Mammary epithelial cell (primary cell): ENCODE measurements around the gene MYO5A.

ENCODE experiments used
- CTCF ChIP-seq, 2 donors: IDR thresholded peaks in 1 of 2; conservative IDR thresholded peaks in 1 of 2; 2 replicates each; pipeline ENCODE4 v1.5.1; 2011 to 2012; ENCODE audit warnings: inconsistent platforms in 2 of 2, low read length in 2 of 2, mild to moderate bottlenecking in 2 of 2, control low read depth in 1 of 2, low read depth in 1 of 2; ENCODE audit not compliant: insufficient read depth in 1 of 2; ENCODE audit errors: extremely low read depth in 1 of 2
- EZH2 ChIP-seq: IDR thresholded peaks from 2 replicates; pipeline ENCODE4 v1.6.1; 2012; ENCODE audit warnings: low read length, inconsistent platforms, borderline replicate concordance

GRCh38 chr15:52361975-52362494, 166.6 kb downstream of the MYO5A start:
- no peak for TF ChIP-seq CTCF (conservative IDR thresholded peaks at IDR 0.05 in 1 of 2, IDR thresholded peaks at IDR 0.05 in 1 of 2; ENCODE audit: extremely low read depth in 1 of 2, insufficient read depth in 1 of 2, low read depth in 1 of 2, low read length in 2 of 2)
- TF ChIP-seq EZH2: no peak
